Fibroblast of lung (primary cell): ENCODE data around the gene SPTBN5.

Experiments
- EZH2 ChIP-seq: IDR thresholded peaks from 2 replicates; pipeline ENCODE4 v1.5.1; 2012; ENCODE audit warnings: low read length, control low read depth, mild to moderate bottlenecking; ENCODE audit errors: missing control alignments
- TF ChIP-seq, protein P1 (sequence below), 2 donors: IDR thresholded peaks in 1 of 2; conservative IDR thresholded peaks in 1 of 2; 1 replicate in 1 of 2; 2 replicates in 1 of 2; pipeline ENCODE4 v1.5.1; 2011 to 2012; ENCODE audit warnings: low read length in 2 of 2, control low read depth in 1 of 2, inconsistent platforms in 1 of 2, low read depth in 1 of 2, mild to moderate bottlenecking in 1 of 2

DNA sequence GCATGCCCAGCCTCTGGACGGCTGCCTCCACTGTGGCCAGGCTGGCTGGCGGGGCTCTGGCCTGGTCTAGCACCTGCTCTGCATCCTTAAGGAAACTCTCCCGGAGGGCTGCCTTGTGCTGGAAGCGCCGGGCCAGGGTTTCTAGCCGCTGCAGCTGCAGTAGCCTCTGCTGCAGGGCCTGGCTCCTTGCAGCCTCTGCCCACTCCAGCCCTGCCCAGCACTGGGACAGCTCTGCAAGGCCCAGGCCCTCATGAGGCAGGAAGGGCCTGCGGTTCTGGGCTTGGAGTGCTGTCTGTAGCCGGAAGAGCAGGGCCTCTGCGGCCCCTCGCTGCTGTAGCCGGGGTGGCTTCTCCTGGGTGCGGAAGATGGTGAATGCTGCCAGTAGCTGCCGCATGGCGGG, 8.0 kb downstream of the SPTBN5 start:
- TF ChIP-seq, protein P1, sequence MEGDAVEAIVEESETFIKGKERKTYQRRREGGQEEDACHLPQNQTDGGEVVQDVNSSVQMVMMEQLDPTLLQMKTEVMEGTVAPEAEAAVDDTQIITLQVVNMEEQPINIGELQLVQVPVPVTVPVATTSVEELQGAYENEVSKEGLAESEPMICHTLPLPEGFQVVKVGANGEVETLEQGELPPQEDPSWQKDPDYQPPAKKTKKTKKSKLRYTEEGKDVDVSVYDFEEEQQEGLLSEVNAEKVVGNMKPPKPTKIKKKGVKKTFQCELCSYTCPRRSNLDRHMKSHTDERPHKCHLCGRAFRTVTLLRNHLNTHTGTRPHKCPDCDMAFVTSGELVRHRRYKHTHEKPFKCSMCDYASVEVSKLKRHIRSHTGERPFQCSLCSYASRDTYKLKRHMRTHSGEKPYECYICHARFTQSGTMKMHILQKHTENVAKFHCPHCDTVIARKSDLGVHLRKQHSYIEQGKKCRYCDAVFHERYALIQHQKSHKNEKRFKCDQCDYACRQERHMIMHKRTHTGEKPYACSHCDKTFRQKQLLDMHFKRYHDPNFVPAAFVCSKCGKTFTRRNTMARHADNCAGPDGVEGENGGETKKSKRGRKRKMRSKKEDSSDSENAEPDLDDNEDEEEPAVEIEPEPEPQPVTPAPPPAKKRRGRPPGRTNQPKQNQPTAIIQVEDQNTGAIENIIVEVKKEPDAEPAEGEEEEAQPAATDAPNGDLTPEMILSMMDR (conservative IDR thresholded peaks at IDR 0.05 in 1 of 2, IDR thresholded peaks at IDR 0.05 in 1 of 2; ENCODE audit: low read depth in 1 of 2, low read length in 2 of 2): no peak
- TF ChIP-seq EZH2: no peak
